GM12891 (cell line): ENCODE measurements around the gene STIM1.
"Not testable (repeated sequence)": the region's sequence is repeated elsewhere in the genome, so short reads cannot be mapped to it uniquely, and the experiment has no call there.

Experiments used
- PAX5 ChIP-seq: IDR thresholded peaks from 2 replicates; pipeline ENCODE4 v1.6.1; 2011; ENCODE audit warnings: low read length, moderate library complexity, mild to moderate bottlenecking; ENCODE audit not compliant: insufficient read depth, severe bottlenecking
- POLR2A ChIP-seq: IDR thresholded peaks from 2 replicates; pipeline ENCODE4 v1.6.1; 2011; ENCODE audit warnings: low read depth, low read length, control low read depth
- POLR2AphosphoS5 ChIP-seq: IDR thresholded peaks from 2 replicates; pipeline ENCODE4 v1.6.1; 2011; ENCODE audit warnings: low read depth, low read length, control low read depth
- POU2F2 ChIP-seq: IDR thresholded peaks from 2 replicates; pipeline ENCODE4 v1.6.1; 2011; ENCODE audit warnings: low read depth, mild to moderate bottlenecking, control low read depth, low read length, moderate library complexity
- SPI1 ChIP-seq: IDR thresholded peaks from 2 replicates; pipeline ENCODE4 v1.6.1; 2011; ENCODE audit warnings: low read depth, low read length, control low read depth
- TAF1 ChIP-seq: IDR thresholded peaks from 2 replicates; pipeline ENCODE4 v1.6.1; 2011; ENCODE audit warnings: low read depth, low read length, control low read depth

DNA sequence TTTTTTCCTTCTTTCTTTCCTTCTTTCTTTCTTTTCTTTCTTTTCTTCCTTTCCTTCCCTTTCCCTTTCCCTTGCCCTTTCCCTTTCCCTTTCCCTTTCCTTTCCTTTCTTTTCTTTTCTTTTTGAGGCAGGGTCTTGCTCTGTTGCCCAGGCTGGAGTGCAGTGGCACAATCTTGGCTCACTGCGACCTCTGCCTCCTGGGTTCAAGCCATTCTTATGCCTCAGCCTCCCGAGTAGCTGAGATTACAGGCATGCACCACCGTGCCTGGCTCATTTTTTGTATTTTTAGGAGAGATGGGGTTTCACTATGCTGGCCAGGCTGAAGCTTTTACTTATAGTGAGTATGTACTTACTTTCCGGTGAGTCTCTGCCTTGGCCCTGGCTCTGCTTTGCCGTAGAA is 40.6 kb upstream of the STIM1 start:
- not testable (repeated sequence) for TF ChIP-seq POLR2AphosphoS5, POLR2A, TAF1, PAX5, SPI1, POU2F2
